SK-N-MC (cell line): ENCODE results near the gene FAT1.

Source experiments
- EZH2 ChIP-seq: fragments of 200-600 bp; sonication (generic); IDR thresholded peaks from one replicate; pipeline ENCODE4 v1.6.1; 2017; ENCODE audit warnings: antibody characterized with exemption
- FOXP2 ChIP-seq: optimal IDR thresholded peaks from 2 replicates; pipeline ENCODE3; 2011; ENCODE audit warnings: mild to moderate bottlenecking, moderate library complexity; ENCODE audit not compliant: insufficient read depth; ENCODE audit errors: extremely low read length, control extremely low read depth
- POLR2AphosphoS5 ChIP-seq: IDR thresholded peaks from 2 replicates; pipeline ENCODE4 v1.6.1; 2012; ENCODE audit warnings: mild to moderate bottlenecking, low read depth, low read length, borderline replicate concordance

DNA sequence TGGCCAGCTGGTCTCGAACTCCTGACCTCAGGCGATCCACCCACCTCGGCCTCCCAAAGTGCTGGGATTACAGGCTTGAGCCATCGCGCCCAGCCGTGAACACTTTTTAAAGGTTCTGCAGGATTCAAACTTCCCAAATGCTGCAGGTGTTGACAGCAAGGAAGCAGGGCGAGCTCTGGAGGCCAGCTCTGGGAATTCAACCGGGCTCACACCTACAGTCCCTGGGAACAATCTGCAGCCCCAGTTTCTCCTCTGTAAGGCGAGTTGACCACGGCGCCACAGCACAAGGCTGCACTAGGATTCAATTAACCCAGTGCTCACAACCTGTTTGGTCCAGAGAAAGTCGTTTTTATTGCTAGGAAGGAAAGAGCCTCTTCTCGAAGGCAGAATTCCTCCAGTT lies 169.9 kb downstream of the FAT1 start:
- no peak for TF ChIP-seq EZH2
- no peak for TF ChIP-seq POLR2AphosphoS5
- TF ChIP-seq FOXP2, result no peak
